ENCODE data around the gene IGSF21. TPM values are rescaled to one million over a fixed set of nuclear protein-coding genes. Genes with fewer than 3 reads are reported as not detected.

IGSF21 gene
- polyA plus RNA-seq, 2 donors: 0.06 to 0.13 TPM

DNA sequence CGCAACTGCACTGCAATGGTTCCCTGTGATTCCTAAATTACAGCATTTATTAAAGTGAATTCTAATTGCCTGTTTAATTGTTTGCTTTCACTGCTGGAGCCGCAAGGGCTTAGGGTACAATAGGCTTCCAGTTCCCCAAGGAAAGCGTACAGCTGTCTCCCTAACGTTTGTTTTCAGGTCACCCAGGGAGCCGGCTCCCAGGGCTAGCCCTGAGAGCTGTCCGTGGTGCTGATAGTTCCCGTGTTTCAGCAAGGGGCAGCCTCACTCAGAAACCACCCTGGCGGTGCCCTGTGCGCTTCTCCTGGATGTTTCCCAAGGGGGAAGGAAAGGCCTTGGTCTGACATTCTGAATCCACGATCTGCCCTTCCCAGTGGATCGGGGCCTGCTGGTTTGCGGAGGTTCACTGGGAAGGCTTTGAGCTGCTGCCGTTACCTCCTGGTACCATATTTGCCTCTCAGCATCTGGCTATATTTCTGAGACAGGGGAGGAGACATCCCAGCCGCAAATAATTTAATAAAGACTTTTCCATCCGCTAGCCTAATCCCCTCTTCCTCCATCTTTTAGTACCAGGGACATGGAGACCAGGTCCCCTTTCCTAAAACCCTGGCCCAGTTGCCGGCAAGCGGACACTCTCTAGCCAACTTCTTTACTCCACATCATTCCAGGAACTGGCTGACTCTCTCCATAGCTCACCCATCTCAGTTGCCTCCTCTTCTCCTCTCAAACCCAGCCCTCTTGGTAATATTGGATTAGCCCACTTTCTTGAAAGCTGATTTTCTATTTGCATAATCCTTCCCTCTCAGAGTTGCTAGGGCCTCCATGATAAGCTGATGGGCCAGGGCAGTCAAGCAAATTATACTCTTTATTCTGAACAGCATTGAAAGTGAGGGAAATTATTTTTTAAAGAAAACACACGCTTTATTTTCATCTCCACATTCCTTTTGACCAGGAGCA is 149.0 kb downstream of the IGSF21 start:
- 35% methylated on average over 18 of the region's 18 CpGs for WGBS, 2 donors
- Histone ChIP-seq H3K4me3 (ENCODE audit: low read depth in 1 of 2, low read length in 2 of 2) (no peak overlapping the region), H3K4me1 (ENCODE audit: control insufficient read depth in 2 of 2, insufficient read depth in 2 of 2, low read length in 1 of 2) (no peaks in the 10 kb centered on the region), H3K27me3 (ENCODE audit: control insufficient read depth in 1 of 2, insufficient read depth in 2 of 2, low read length in 2 of 2) (no peaks in the 10 kb centered on the region), H3K27ac (ENCODE audit: low read depth in 2 of 2, low read length in 1 of 2) (no peak overlapping the region), H3K9me3 (ENCODE audit: control insufficient read depth in 2 of 2, insufficient read depth in 1 of 2, low read depth in 1 of 2, low read length in 1 of 2) (peaks cover under 1% of the 10 kb centered on the region in 2 donors), H3K36me3 (ENCODE audit: control insufficient read depth in 2 of 2, insufficient read depth in 2 of 2, low read length in 1 of 2) (no peaks in the 10 kb centered on the region)

DNA sequence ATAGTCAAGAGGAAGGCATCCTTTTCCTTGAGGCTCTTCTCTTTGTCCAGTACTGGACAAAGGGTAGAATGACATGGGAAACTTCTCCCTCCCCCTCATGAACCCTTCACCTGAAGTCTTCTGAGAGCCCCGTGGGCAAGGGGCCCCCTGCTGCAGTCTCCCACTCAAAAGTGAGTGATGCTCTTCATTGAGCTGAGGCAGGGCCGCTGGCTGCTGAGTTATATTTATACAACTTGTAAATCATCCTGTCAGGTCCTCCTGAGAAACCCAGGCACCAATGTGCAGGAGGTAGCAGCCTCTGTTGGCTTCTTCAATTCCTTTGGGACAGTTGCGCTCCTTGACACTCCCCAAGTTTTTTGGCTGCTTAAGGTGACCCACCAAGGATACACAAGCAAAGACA is 150.2 kb downstream of the IGSF21 start:
- no peak overlapping the region for H3K27ac ChIP-seq (ENCODE audit: low read depth in 2 of 2, low read length in 1 of 2)
- no peaks in the 10 kb centered on the region for H3K4me1 ChIP-seq (ENCODE audit: control insufficient read depth in 2 of 2, insufficient read depth in 2 of 2, low read length in 1 of 2)
- H3K27me3 ChIP-seq (ENCODE audit: control insufficient read depth in 1 of 2, insufficient read depth in 2 of 2, low read length in 2 of 2): no peaks in the 10 kb centered on the region
- H3K9me3 ChIP-seq (ENCODE audit: control insufficient read depth in 2 of 2, insufficient read depth in 1 of 2, low read depth in 1 of 2, low read length in 1 of 2): no peaks in the 10 kb centered on the region
- H3K36me3 ChIP-seq (ENCODE audit: control insufficient read depth in 2 of 2, insufficient read depth in 2 of 2, low read length in 1 of 2): no peaks in the 10 kb centered on the region
- 51 to 54% methylated on average over 3 of the region's 3 CpGs for WGBS, 2 donors
- no peak overlapping the region for H3K4me3 ChIP-seq (ENCODE audit: low read depth in 1 of 2, low read length in 2 of 2)

DNA sequence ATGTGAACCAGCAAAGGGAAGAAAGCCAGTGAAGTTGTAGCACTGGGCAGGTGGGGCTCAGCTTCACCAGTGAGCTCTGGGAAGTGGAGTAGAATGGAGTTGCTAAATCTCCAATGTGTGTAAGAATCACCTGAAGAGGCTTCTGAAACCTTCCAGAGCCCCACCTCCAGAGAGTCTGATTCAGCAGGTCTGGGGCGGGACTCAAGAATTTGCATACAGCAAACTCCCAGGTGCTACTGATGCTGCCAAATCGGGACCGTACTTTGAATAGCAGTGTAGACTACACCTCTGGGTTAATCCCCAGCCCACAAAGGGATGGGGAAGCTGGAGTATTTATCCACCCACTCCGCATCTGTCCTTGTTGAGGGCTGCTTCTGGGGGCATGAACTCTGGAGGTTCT is 154.3 kb downstream of the IGSF21 start:
- H3K27me3 ChIP-seq (ENCODE audit: control insufficient read depth in 1 of 2, insufficient read depth in 2 of 2, low read length in 2 of 2): no peaks in the 10 kb centered on the region
- H3K9me3 ChIP-seq (ENCODE audit: control insufficient read depth in 2 of 2, insufficient read depth in 1 of 2, low read depth in 1 of 2, low read length in 1 of 2): no peaks in the 10 kb centered on the region
- no peaks in the 10 kb centered on the region for H3K4me1 ChIP-seq (ENCODE audit: control insufficient read depth in 2 of 2, insufficient read depth in 2 of 2, low read length in 1 of 2)
- 45 to 46% methylated on average over 4 of the region's 4 CpGs for WGBS, 2 donors
- no peak overlapping the region for H3K27ac ChIP-seq (ENCODE audit: low read depth in 2 of 2, low read length in 1 of 2)
- no peak overlapping the region for H3K4me3 ChIP-seq (ENCODE audit: low read depth in 1 of 2, low read length in 2 of 2)
- H3K36me3 ChIP-seq (ENCODE audit: control insufficient read depth in 2 of 2, insufficient read depth in 2 of 2, low read length in 1 of 2): no peaks in the 10 kb centered on the region

DNA sequence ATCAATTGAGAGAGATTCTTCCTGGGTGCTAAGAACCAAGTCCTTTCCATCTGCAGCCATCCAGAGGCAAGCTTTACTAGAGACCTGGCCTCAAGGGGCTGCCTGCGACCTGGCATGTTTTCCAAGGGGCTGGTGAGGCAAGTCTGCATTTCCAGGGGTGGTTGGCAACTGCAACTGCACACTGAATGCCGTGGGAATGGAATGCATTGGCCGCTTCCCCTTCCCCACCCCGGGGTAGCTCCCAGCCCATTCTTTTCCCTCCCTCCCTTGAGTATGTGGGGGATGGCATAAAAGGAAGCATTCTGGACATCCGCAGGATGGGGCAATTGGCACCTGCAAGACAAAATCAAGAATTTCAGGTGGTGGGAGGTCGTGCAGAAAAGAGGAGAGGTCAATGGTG is 155.1 kb downstream of the IGSF21 start:
- Histone ChIP-seq H3K4me3 (ENCODE audit: low read depth in 1 of 2, low read length in 2 of 2) (no peak overlapping the region), H3K27ac (ENCODE audit: low read depth in 2 of 2, low read length in 1 of 2) (no peak overlapping the region), H3K9me3 (ENCODE audit: control insufficient read depth in 2 of 2, insufficient read depth in 1 of 2, low read depth in 1 of 2, low read length in 1 of 2) (no peaks in the 10 kb centered on the region), H3K36me3 (ENCODE audit: control insufficient read depth in 2 of 2, insufficient read depth in 2 of 2, low read length in 1 of 2) (no peaks in the 10 kb centered on the region), H3K27me3 (ENCODE audit: control insufficient read depth in 1 of 2, insufficient read depth in 2 of 2, low read length in 2 of 2) (no peaks in the 10 kb centered on the region), H3K4me1 (ENCODE audit: control insufficient read depth in 2 of 2, insufficient read depth in 2 of 2, low read length in 1 of 2) (no peaks in the 10 kb centered on the region)
- WGBS, 2 donors: 30 to 33% methylated on average over 6 of the region's 6 CpGs

DNA sequence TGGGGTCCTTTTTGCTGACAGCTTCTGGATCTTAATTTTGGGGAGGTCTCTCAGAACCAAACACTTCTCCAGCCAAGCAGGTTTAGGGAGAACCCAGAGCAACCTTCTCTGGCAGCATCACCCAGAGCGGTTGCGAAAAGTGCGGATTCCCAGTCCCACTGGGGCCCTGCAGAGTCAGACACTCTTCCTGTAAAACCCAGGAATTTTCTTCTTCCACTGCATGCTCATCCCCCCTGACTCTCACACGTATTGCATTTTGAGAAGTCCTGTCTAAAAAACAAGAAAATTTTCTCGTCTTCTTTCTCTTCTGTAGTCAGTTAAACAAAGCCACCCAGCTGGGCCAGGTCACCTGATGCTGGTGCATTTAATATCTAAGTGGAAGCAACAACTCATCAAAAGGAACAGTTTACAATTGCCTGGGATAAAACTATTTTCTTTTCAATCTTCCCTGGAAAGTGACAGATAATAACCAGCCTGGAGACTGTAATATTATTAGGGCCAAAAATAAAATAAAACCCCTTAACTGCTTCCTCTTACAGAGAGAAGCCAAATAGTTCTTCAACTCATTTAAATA is 156.0 kb downstream of the IGSF21 start:
- Histone ChIP-seq H3K36me3 (ENCODE audit: control insufficient read depth in 2 of 2, insufficient read depth in 2 of 2, low read length in 1 of 2) (no peaks in the 10 kb centered on the region), H3K4me1 (ENCODE audit: control insufficient read depth in 2 of 2, insufficient read depth in 2 of 2, low read length in 1 of 2) (no peaks in the 10 kb centered on the region), H3K27me3 (ENCODE audit: control insufficient read depth in 1 of 2, insufficient read depth in 2 of 2, low read length in 2 of 2) (no peaks in the 10 kb centered on the region), H3K9me3 (ENCODE audit: control insufficient read depth in 2 of 2, insufficient read depth in 1 of 2, low read depth in 1 of 2, low read length in 1 of 2) (no peaks in the 10 kb centered on the region), H3K4me3 (ENCODE audit: low read depth in 1 of 2, low read length in 2 of 2) (no peak overlapping the region), H3K27ac (ENCODE audit: low read depth in 2 of 2, low read length in 1 of 2) (no peak overlapping the region)
- 57 to 60% methylated on average over 5 of the region's 5 CpGs for WGBS, 2 donors

DNA sequence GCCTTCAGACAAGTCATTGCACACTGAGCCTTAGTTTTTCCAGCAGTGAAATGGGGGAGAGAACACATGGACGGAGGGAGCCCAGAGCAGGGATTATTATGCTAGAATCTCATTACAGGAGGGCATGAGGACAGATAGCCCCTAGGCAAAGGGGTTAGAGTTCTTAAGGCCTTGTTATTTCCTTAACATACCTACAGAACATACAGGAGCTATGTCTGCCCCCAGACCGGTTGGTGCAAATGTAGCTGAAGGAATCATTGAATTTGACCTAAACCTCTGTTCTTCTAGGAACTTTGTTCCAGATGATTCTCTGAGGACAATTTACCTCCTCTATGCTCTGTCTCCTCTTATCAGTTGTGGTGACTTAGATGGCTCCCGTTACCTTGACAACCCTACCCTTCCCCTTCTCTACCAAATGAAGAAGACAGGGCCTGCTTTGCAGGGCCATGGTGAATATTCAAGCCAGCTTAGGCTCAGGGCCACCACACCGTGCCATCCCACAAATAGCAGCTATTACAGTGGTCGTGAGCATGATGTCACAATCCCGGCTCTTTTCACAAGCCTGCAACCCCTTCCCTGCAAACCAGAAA is 156.9 kb downstream of the IGSF21 start:
- Histone ChIP-seq H3K4me1 (ENCODE audit: control insufficient read depth in 2 of 2, insufficient read depth in 2 of 2, low read length in 1 of 2) (no peaks in the 10 kb centered on the region), H3K27ac (ENCODE audit: low read depth in 2 of 2, low read length in 1 of 2) (no peak overlapping the region), H3K27me3 (ENCODE audit: control insufficient read depth in 1 of 2, insufficient read depth in 2 of 2, low read length in 2 of 2) (no peaks in the 10 kb centered on the region), H3K4me3 (ENCODE audit: low read depth in 1 of 2, low read length in 2 of 2) (no peak overlapping the region), H3K9me3 (ENCODE audit: control insufficient read depth in 2 of 2, insufficient read depth in 1 of 2, low read depth in 1 of 2, low read length in 1 of 2) (peaks cover 0 to 3% of the 10 kb centered on the region in 2 donors), H3K36me3 (ENCODE audit: control insufficient read depth in 2 of 2, insufficient read depth in 2 of 2, low read length in 1 of 2) (no peaks in the 10 kb centered on the region)
- WGBS, 2 donors: 60 to 67% methylated on average over 6 of the region's 6 CpGs

DNA sequence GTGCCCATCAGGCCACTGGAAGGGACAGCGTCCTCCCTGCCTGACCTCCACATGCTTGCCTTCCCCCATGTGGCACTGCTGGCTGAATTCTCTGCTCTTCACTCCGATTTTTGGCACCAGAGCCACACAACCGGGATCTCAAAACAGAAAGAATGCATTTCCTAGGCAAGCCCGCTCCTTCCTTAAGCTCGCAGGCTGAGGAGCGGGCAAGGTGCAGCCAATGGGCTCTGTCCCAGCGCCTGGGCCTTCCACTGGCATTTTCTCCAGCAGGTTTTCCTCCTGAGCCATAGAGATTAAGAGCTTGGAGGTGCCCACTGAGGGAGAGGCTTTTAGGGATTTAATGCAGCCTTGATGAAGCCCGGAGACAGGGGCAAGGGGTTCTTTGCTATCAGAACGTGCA is 158.0 kb downstream of the IGSF21 start:
- H3K4me3 ChIP-seq (ENCODE audit: low read depth in 1 of 2, low read length in 2 of 2): no peak overlapping the region
- no peak overlapping the region for H3K27ac ChIP-seq (ENCODE audit: low read depth in 2 of 2, low read length in 1 of 2)
- H3K4me1 ChIP-seq (ENCODE audit: control insufficient read depth in 2 of 2, insufficient read depth in 2 of 2, low read length in 1 of 2): no peaks in the 10 kb centered on the region
- WGBS, 2 donors: 67 to 68% methylated on average over 9 of the region's 9 CpGs
- peaks cover 0 to 3% of the 10 kb centered on the region in 2 donors for H3K9me3 ChIP-seq (ENCODE audit: control insufficient read depth in 2 of 2, insufficient read depth in 1 of 2, low read depth in 1 of 2, low read length in 1 of 2)
- H3K36me3 ChIP-seq (ENCODE audit: control insufficient read depth in 2 of 2, insufficient read depth in 2 of 2, low read length in 1 of 2): no peaks in the 10 kb centered on the region
- no peaks in the 10 kb centered on the region for H3K27me3 ChIP-seq (ENCODE audit: control insufficient read depth in 1 of 2, insufficient read depth in 2 of 2, low read length in 2 of 2)

DNA sequence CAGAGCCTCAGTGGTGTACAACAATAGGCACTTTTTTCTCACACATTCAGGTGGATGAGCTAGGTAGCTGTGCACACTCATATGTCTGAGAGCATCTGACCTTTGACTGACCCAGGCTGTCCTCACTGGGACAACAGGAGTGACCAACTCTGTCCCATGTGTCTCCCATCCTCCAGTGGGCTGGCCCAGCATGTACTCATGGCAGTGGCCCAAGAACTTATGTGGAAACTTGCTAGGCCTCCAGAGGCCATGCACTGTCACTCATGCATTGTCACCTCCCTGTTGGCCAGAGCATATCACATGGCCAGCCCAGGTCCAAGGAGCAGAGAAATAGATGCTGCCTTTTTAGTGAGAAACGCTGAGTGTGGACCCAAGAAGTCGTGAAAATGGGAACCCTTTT is 158.8 kb downstream of the IGSF21 start:
- H3K27ac ChIP-seq (ENCODE audit: low read depth in 2 of 2, low read length in 1 of 2): no peak overlapping the region
- H3K27me3 ChIP-seq (ENCODE audit: control insufficient read depth in 1 of 2, insufficient read depth in 2 of 2, low read length in 2 of 2): no peaks in the 10 kb centered on the region
- no peaks in the 10 kb centered on the region for H3K36me3 ChIP-seq (ENCODE audit: control insufficient read depth in 2 of 2, insufficient read depth in 2 of 2, low read length in 1 of 2)
- H3K4me1 ChIP-seq (ENCODE audit: control insufficient read depth in 2 of 2, insufficient read depth in 2 of 2, low read length in 1 of 2): no peaks in the 10 kb centered on the region
- H3K4me3 ChIP-seq (ENCODE audit: low read depth in 1 of 2, low read length in 2 of 2): no peak overlapping the region
- peaks cover 0 to 3% of the 10 kb centered on the region in 2 donors for H3K9me3 ChIP-seq (ENCODE audit: control insufficient read depth in 2 of 2, insufficient read depth in 1 of 2, low read depth in 1 of 2, low read length in 1 of 2)
- 74 to 77% methylated on average over 2 of the region's 2 CpGs for WGBS, 2 donors

DNA sequence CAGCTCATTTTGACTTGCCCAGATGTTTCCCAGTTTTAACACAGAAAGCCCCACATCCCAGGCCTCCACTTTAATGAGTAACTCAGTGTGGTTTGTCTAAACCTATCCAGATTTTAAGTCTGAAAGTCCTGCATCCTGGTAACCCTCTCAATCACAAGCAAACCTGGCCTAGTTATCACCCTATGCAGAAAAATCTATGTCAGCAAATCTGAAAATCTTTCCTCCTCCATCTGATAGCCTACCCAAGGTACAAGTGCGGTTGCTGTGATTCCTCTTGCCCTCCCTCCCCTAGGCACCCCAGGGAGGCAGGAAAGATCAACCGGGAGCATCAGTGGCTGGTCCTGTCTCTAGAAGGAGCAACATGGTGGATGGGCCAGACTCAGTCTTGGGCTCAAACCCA is 163.7 kb downstream of the IGSF21 start:
- no peak overlapping the region for H3K27ac ChIP-seq (ENCODE audit: low read depth in 2 of 2, low read length in 1 of 2)
- no peaks in the 10 kb centered on the region for H3K36me3 ChIP-seq (ENCODE audit: control insufficient read depth in 2 of 2, insufficient read depth in 2 of 2, low read length in 1 of 2)
- 85 to 97% methylated on average over 2 of the region's 2 CpGs for WGBS, 2 donors
- no peaks in the 10 kb centered on the region for H3K27me3 ChIP-seq (ENCODE audit: control insufficient read depth in 1 of 2, insufficient read depth in 2 of 2, low read length in 2 of 2)
- H3K4me3 ChIP-seq (ENCODE audit: low read depth in 1 of 2, low read length in 2 of 2): no peak overlapping the region
- H3K4me1 ChIP-seq (ENCODE audit: control insufficient read depth in 2 of 2, insufficient read depth in 2 of 2, low read length in 1 of 2): no peaks in the 10 kb centered on the region
- peaks cover 0 to 3% of the 10 kb centered on the region in 2 donors for H3K9me3 ChIP-seq (ENCODE audit: control insufficient read depth in 2 of 2, insufficient read depth in 1 of 2, low read depth in 1 of 2, low read length in 1 of 2)
